Endothelial cell of umbilical vein (primary cell): ENCODE results near the gene TMEM37. TPM values are rescaled to one million over a fixed set of nuclear protein-coding genes. Genes with fewer than 3 reads are reported as not detected.

Experiments used
- BruUV-seq: library from RNA; stranded (reverse); fragments of 400-500 nt; replicated peaks from 2 replicates; lab custom pipeline; 2021; lab: Mats Ljungman, UMichigan
- CTCF ChIA-PET: fragments of 300-600, 350-600 bp; sonication (Branson Sonifier 250); formaldehyde crosslinking; loops from one replicate; lab custom pipeline; 2021; ENCODE audit warnings: antibody characterized with exemption, inconsistent platforms; lab: Charles Lee
- POLR2A ChIA-PET: fragments of 300-600, 350-600 bp; sonication (Branson Sonifier 250); formaldehyde crosslinking; loops from one replicate; lab custom pipeline; 2021; ENCODE audit warnings: antibody characterized with exemption, inconsistent platforms; lab: Charles Lee
- DNase-seq: peaks from one replicate; pipeline ENCODE4 v3.0.0-alpha.2; 2011; ENCODE audit warnings: low read depth, low spot score
- FAIRE-seq: peaks from 2 replicates; lab custom pipeline; 2011; peaks lifted over from hg19 to GRCh38; lab: Jason Lieb, UNC
- H2AFZ ChIP-seq: 2 replicates; pipeline ENCODE4 v1.6.0; 2012; ENCODE audit warnings: low read depth, low read length, control low read depth, inconsistent platforms
- H3K27ac ChIP-seq: 2 replicates; pipeline ENCODE4 v1.5.1; 2011; ENCODE audit warnings: low read depth, mild to moderate bottlenecking, control low read depth, low read length, moderate library complexity; ENCODE audit not compliant: insufficient read depth
- H3K27me3 ChIP-seq, 2 experiments: 2 replicates each; pipeline versions ENCODE4 v1.6.0 to v1.6.1; 2011; ENCODE audit warnings: low read length in 2 of 2, mixed read lengths in 1 of 2; ENCODE audit not compliant: control insufficient read depth in 2 of 2, insufficient read depth in 2 of 2
- H3K36me3 ChIP-seq, 2 experiments: 2 replicates in 1 of 2; 3 replicates in 1 of 2; pipeline ENCODE4 v1.5.1; 2011; ENCODE audit warnings: low read length in 2 of 2, mild to moderate bottlenecking in 1 of 2, moderate library complexity in 1 of 2; ENCODE audit not compliant: control insufficient read depth in 2 of 2, insufficient read depth in 2 of 2; ENCODE audit errors: extremely low read depth in 1 of 2
- H3K4me1 ChIP-seq: 3 replicates; pipeline ENCODE4 v1.5.1; 2011; ENCODE audit warnings: mild to moderate bottlenecking, low read length; ENCODE audit not compliant: control insufficient read depth, insufficient read depth; ENCODE audit errors: extremely low read depth
- H3K4me2 ChIP-seq: 2 replicates; pipeline ENCODE4 v1.6.1; 2011; ENCODE audit warnings: low read length, control low read depth, mixed read lengths; ENCODE audit not compliant: insufficient read depth
- H3K4me3 ChIP-seq, 3 experiments: fragments of 200-600 bp in 1 of 3; sonication (generic), shearing (Covaris generic) in 1 of 3; replicated peaks in 1 of 3; 2 replicates each; pipeline ENCODE4 v1.5.1; 2011 to 2016; ENCODE audit warnings: control low read depth in 3 of 3, low read length in 3 of 3, mild to moderate bottlenecking in 2 of 3, inconsistent platforms in 1 of 3, low read depth in 1 of 3, moderate library complexity in 1 of 3; ENCODE audit not compliant: insufficient read depth in 1 of 3
- H3K79me2 ChIP-seq: 2 replicates; pipeline ENCODE4 v1.6.0; 2012; ENCODE audit warnings: low read length, inconsistent platforms; ENCODE audit not compliant: control insufficient read depth, insufficient read depth
- H3K9ac ChIP-seq: replicated peaks from 2 replicates; pipeline ENCODE3; 2011; ENCODE audit warnings: low read length, control low read depth; ENCODE audit not compliant: insufficient read depth; ENCODE audit errors: extremely low read depth
- H3K9me1 ChIP-seq: replicated peaks from 3 replicates; pipeline ENCODE4 v1.6.0; 2011; ENCODE audit warnings: mild to moderate bottlenecking, low read length; ENCODE audit not compliant: control insufficient read depth, insufficient read depth; ENCODE audit errors: extremely low read depth
- H3K9me3 ChIP-seq: replicated peaks from 2 replicates; pipeline ENCODE4 v1.5.1; 2012; ENCODE audit warnings: low read length, inconsistent platforms; ENCODE audit not compliant: control insufficient read depth, insufficient read depth
- H4K20me1 ChIP-seq: replicated peaks from 2 replicates; pipeline ENCODE3; 2011; ENCODE audit warnings: mild to moderate bottlenecking, low read length; ENCODE audit not compliant: control insufficient read depth, insufficient read depth; ENCODE audit errors: extremely low read depth
- EZH2 ChIP-seq: IDR thresholded peaks from 2 replicates; pipeline ENCODE4 v1.6.1; 2012; ENCODE audit warnings: borderline replicate concordance, low read depth, mild to moderate bottlenecking, moderate library complexity, low read length, inconsistent platforms; ENCODE audit not compliant: severe bottlenecking
- FOS ChIP-seq: IDR thresholded peaks from 2 replicates; pipeline ENCODE4 v1.6.1; 2011; ENCODE audit warnings: mild to moderate bottlenecking, low read length, moderate library complexity, borderline replicate concordance; ENCODE audit not compliant: insufficient read depth
- GATA2 ChIP-seq: IDR thresholded peaks from 2 replicates; pipeline ENCODE4 v1.7.0; 2011; ENCODE audit warnings: low read depth, mild to moderate bottlenecking, moderate library complexity, mixed read lengths, low read length; ENCODE audit not compliant: insufficient read length, insufficient read depth
- JUN ChIP-seq: IDR thresholded peaks from 2 replicates; pipeline ENCODE4 v1.6.1; 2011; ENCODE audit warnings: borderline replicate concordance, low read depth; ENCODE audit not compliant: insufficient read length, insufficient read depth
- POLR2A ChIP-seq: IDR thresholded peaks from 2 replicates; pipeline ENCODE4 v1.6.1; 2012; ENCODE audit warnings: low read depth, mild to moderate bottlenecking, control low read depth, low read length
- POLR2AphosphoS5 ChIP-seq: IDR thresholded peaks from 2 replicates; pipeline ENCODE4 v1.6.1; 2012; ENCODE audit warnings: low read depth, mild to moderate bottlenecking, control low read depth, low read length, moderate library complexity; ENCODE audit not compliant: insufficient read depth
- dilution Hi-C: fragments of 300-500 bp; cut with MboI; formaldehyde crosslinking; loops from one replicate; pipeline ENCODE4 v1.15.0; 2019; ENCODE audit warnings: low sequenced_read_pairs; ENCODE audit not compliant: extremely low pct_ligation_motif_present
- intact Hi-C: fragments of 100-400 bp; cut with micrococcal nuclease; formaldehyde crosslinking; loops from one replicate; pipeline ENCODE4 v1.10.0; 2022
- polyA plus RNA-seq, 4 experiments: library from polyadenylated mRNA; depleted of rRNA in 3 of 4; stranded (reverse) in 3 of 4; unstranded in 1 of 4; fragments of >200 nt; gene quantifications; 2 replicates each; pipeline versions ENCODE4 v1.2.1 to v1.2.3, GENCODE V29; 2011 to 2012; ENCODE audit warnings: missing spikeins in 1 of 4
- total RNA-seq: library from RNA; stranded (reverse); gene quantifications from 2 replicates; pipeline ENCODE4 v1.2.3, GENCODE V29; 2021
- TF ChIP-seq, protein P1 (sequence below), 2 donors: IDR thresholded peaks; 1 replicate in 1 of 2; 2 replicates in 1 of 2; pipeline ENCODE4 v1.5.1; 2011; ENCODE audit warnings: low read length in 2 of 2, mild to moderate bottlenecking in 2 of 2, moderate library complexity in 2 of 2, control low read depth in 1 of 2, inconsistent platforms in 1 of 2, low read depth in 1 of 2; ENCODE audit not compliant: insufficient read depth in 1 of 2; ENCODE audit errors: extremely low read depth in 1 of 2
- TF ChIP-seq, protein P2 (sequence below): IDR thresholded peaks from 2 replicates; pipeline ENCODE4 v1.6.1; 2011; ENCODE audit not compliant: insufficient read depth, insufficient read length

Gene TMEM37
- total and polyA plus RNA-seq, 2 donors (not counting 3 experiments of a cell fraction or from before 2014, with no cell fraction given), result 3.5 to 16.2 TPM

DNA sequence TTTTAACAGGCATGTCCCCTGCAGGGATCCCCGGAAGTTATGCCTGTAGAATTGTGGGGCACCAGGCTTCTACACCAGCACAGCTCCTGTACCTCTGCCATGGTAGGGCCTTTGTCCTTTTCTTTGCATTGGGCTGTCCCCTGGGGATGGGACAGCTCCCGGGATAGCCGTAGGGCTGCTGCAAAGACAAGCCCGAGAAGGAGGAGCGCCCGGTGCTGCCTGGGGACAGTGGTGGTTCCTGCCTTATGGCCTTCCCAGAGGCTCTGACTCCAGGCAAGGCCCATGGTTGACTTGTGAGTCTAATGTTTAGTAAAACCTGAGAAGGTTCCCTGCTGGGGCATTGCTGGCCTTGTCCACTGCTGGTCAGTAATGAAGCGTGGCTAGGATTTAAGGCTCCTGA lies 30.9 kb downstream of the TMEM37 start:
- no peaks in the 10 kb centered on the region for H3K9me3 ChIP-seq
- no peak overlapping the region for H3K4me2 ChIP-seq
- no peak overlapping the region for H3K27ac ChIP-seq
- dilution Hi-C loops (no loop called here), intact Hi-C loops (no loop called here)
- no peak overlapping the region for H2AFZ ChIP-seq
- H3K79me2 ChIP-seq, result no peaks in the 10 kb centered on the region
- H3K27me3 ChIP-seq, result no peaks in the 10 kb centered on the region
- H3K9ac ChIP-seq, result no peak overlapping the region
- ChIA-PET CTCF (no interaction called here), POLR2A (no interaction called here)
- TF ChIP-seq, protein P1, sequence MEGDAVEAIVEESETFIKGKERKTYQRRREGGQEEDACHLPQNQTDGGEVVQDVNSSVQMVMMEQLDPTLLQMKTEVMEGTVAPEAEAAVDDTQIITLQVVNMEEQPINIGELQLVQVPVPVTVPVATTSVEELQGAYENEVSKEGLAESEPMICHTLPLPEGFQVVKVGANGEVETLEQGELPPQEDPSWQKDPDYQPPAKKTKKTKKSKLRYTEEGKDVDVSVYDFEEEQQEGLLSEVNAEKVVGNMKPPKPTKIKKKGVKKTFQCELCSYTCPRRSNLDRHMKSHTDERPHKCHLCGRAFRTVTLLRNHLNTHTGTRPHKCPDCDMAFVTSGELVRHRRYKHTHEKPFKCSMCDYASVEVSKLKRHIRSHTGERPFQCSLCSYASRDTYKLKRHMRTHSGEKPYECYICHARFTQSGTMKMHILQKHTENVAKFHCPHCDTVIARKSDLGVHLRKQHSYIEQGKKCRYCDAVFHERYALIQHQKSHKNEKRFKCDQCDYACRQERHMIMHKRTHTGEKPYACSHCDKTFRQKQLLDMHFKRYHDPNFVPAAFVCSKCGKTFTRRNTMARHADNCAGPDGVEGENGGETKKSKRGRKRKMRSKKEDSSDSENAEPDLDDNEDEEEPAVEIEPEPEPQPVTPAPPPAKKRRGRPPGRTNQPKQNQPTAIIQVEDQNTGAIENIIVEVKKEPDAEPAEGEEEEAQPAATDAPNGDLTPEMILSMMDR (IDR thresholded peaks at IDR 0.05; ENCODE audit: extremely low read depth in 1 of 2, insufficient read depth in 1 of 2, low read depth in 1 of 2, low read length in 2 of 2), result no peak
- TF ChIP-seq, protein P2, sequence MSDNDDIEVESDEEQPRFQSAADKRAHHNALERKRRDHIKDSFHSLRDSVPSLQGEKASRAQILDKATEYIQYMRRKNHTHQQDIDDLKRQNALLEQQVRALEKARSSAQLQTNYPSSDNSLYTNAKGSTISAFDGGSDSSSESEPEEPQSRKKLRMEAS, result no peak
- TF ChIP-seq EZH2 (no peak), POLR2AphosphoS5 (no peak), POLR2A (no peak), GATA2 (no peak), JUN (no peak), FOS (no peak)
- BruUV-seq, result no TSS peak
- H4K20me1 ChIP-seq, result no peaks in the 10 kb centered on the region
- no peaks in the 10 kb centered on the region for H3K4me1 ChIP-seq
- FAIRE-seq (no peak), DNase-seq (no peak)
- H3K36me3 ChIP-seq, result no peaks in the 10 kb centered on the region
- H3K9me1 ChIP-seq, result no peaks in the 10 kb centered on the region
- no peak overlapping the region for H3K4me3 ChIP-seq
